ENCODE results near the gene CACNA1C. TPM values are rescaled to one million over a fixed set of nuclear protein-coding genes. Genes with fewer than 3 reads are reported as not detected.

CACNA1C gene
- total and polyA plus RNA-seq, 2 of the 4 experiments (the other 2 are of a cell fraction), result 1.6 to 2.6 TPM

GRCh38 chr12:2523317-2523716 lies 470.5 kb downstream of the CACNA1C start:
- Histone ChIP-seq H2BK15ac (ENCODE audit: low read depth, low read length) (no peak overlapping the region), H4K91ac (ENCODE audit: insufficient read depth, low read depth, low read length) (no peak overlapping the region), H3K56ac (ENCODE audit: extremely low read depth, insufficient read depth, low read length) (no peak overlapping the region), H2AK5ac (ENCODE audit: low read depth, low read length) (no peak overlapping the region), H3K4me2 (ENCODE audit: low read depth, low read length) (no peak overlapping the region), H3K14ac (replicated peaks; ENCODE audit: low read depth, low read length) (no peak overlapping the region), H2AK9ac (replicated peaks; ENCODE audit: low read depth, low read length, poor library complexity) (no peak overlapping the region), H2BK120ac (ENCODE audit: low read depth, low read length) (no peak overlapping the region), H4K5ac (ENCODE audit: low read depth, low read length) (no peak overlapping the region), H3K27ac (ENCODE audit: insufficient read depth, low read length) (no peak overlapping the region), H3K4me1 (ENCODE audit: control insufficient read depth, insufficient read depth, low read length) (no peaks in the 10 kb centered on the region), H2BK5ac (ENCODE audit: low read depth, low read length, poor library complexity, severe bottlenecking) (no peak overlapping the region), H2BK20ac (ENCODE audit: low read depth, low read length) (no peak overlapping the region), H4K20me1 (ENCODE audit: insufficient read depth, low read length) (0 out of 2 replicates have a peak, but pooled peaks cover 4% of the 10 kb centered on the region), H3K9me1 (ENCODE audit: insufficient read depth, low read length) (no peaks in the 10 kb centered on the region; the same call in 1 of the 2 replicates), H3K27me3 (ENCODE audit: control insufficient read depth, insufficient read depth, low read length) (peaks cover 2% of the 10 kb centered on the region; the same call in 1 of the 2 replicates), H3K36me3 (ENCODE audit: control insufficient read depth, insufficient read depth, low read length) (peaks cover 8% of the 10 kb centered on the region), H4K8ac (ENCODE audit: low read depth in 2 of 2, low read length in 2 of 2) (no peak overlapping the region), H3K9me3 (ENCODE audit: control insufficient read depth, insufficient read depth, low read length) (no peaks in the 10 kb centered on the region), H3K4me3 (ENCODE audit: insufficient read depth, low read depth, low read length) (no peak overlapping the region), H3K4ac (ENCODE audit: low read depth, low read length) (no peak overlapping the region), H3K23ac (ENCODE audit: low read depth, low read length) (no peak overlapping the region), H3K18ac (ENCODE audit: low read depth, low read length) (no peak overlapping the region), H3K9ac (ENCODE audit: low read depth, low read length) (no peak overlapping the region), H2AFZ (replicated peaks; ENCODE audit: low read length, poor library complexity) (no peak overlapping the region), H3K79me1 (ENCODE audit: low read depth in 1 of 2, low read length in 2 of 2) (no peaks in the 10 kb centered on the region)
- TF ChIP-seq MXI1 (IDR thresholded peaks at IDR 0.05; ENCODE audit: borderline replicate concordance, low read depth, low read length), result no peak
- no peak for TF ChIP-seq CEBPB (IDR thresholded peaks at IDR 0.05; ENCODE audit: low read depth, low read length)
- no peak for TF ChIP-seq CTCF (conservative IDR thresholded peaks at IDR 0.05; ENCODE audit: low read depth, low read length)
- TF ChIP-seq RAD21 (IDR thresholded peaks at IDR 0.05; ENCODE audit: low read length), result no peak
- TF ChIP-seq USF2 (IDR thresholded peaks at IDR 0.05; ENCODE audit: low read depth, low read length), result no peak
- TF ChIP-seq RFX5 (IDR thresholded peaks at IDR 0.05; ENCODE audit: low read depth, low read length), result no peak
- no peak for TF ChIP-seq ELK1 (IDR thresholded peaks at IDR 0.05; ENCODE audit: borderline replicate concordance, low read depth, low read length)
- TF ChIP-seq NFE2L2 (IDR thresholded peaks at IDR 0.05; ENCODE audit: low read depth, low read length), result no peak
- TF ChIP-seq BHLHE40 (IDR thresholded peaks at IDR 0.05; ENCODE audit: low read depth, low read length), result no peak
- TF ChIP-seq CHD1 (IDR thresholded peaks at IDR 0.05; ENCODE audit: low read depth, low read length), result no peak
- TF ChIP-seq FOS (IDR thresholded peaks at IDR 0.05; ENCODE audit: low read depth, low read length), result no peak
- TF ChIP-seq POLR2A (IDR thresholded peaks at IDR 0.05; ENCODE audit: low read depth, low read length), result no peak
- no peak for TF ChIP-seq RCOR1 (IDR thresholded peaks at IDR 0.05; ENCODE audit: insufficient replicate concordance, low read length)
- TF ChIP-seq MAZ (IDR thresholded peaks at IDR 0.05; ENCODE audit: borderline replicate concordance, low read depth, low read length), result no peak
- TF ChIP-seq MAFK (IDR thresholded peaks at IDR 0.05; ENCODE audit: low read depth, low read length), result no peak
- TF ChIP-seq SMC3 (IDR thresholded peaks at IDR 0.05; ENCODE audit: low read depth, low read length), result no peak
- in situ Hi-C loops (cut with MboI; ENCODE audit: low sequenced_read_pairs), result no loop called here
- DNase-seq, result no peak
- BruUV-seq (replicated peaks), result no TSS peak
- CTCF ChIA-PET, result no interaction called here
- ATAC-seq (ENCODE audit: low read depth), result no peak
- intact Hi-C loops (cut with micrococcal nuclease), result no loop called here
- POLR2A ChIA-PET (ENCODE audit: unreplicated experiment), result no interaction called here
- dilution Hi-C loops (cut with HindIII; ENCODE audit: low sequenced_read_pairs, unreplicated experiment), result no loop called here
- WGBS, 2 experiments (ENCODE audit: extremely low coverage in 2 of 2, insufficient read length in 1 of 2), result 100% methylated on average over 1 of the region's 9 CpGs; no CpG with 5 or more reads in 1 of the 2 experiments

All from IMR-90 (cell line).